HL-60 (cell line): ENCODE measurements around the gene CNDP1.

Experiments used
- GABPA ChIP-seq: IDR thresholded peaks from 2 replicates; pipeline ENCODE4 v1.6.1; 2012; ENCODE audit warnings: low read depth
- POLR2AphosphoS5 ChIP-seq: IDR thresholded peaks from 2 replicates; pipeline ENCODE4 v1.6.1; 2012; ENCODE audit warnings: low read depth
- TF ChIP-seq, protein P1 (sequence below): IDR thresholded peaks from one replicate; pipeline ENCODE4 v1.5.1; 2011; ENCODE audit warnings: low read length, control low read depth, inconsistent platforms; ENCODE audit not compliant: insufficient read depth

DNA sequence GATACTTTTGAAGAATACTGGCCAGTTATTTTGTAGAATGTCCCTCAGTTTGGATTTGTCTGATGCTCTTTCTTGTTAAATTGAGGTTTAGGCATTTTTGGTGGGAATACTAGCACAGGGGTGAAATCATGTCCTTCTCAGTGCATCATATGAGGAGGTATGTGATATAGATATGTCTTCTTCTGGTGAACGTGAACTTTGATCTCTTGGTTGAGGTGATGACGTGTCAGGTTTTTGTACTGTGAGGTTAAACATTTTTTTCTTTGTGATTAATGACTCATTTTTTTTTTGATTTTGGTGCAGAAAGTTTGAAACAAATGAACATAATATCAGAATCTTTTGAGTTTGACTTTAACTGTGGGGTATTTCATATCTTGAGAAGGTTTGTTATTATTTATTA is 74.4 kb downstream of the CNDP1 start:
- TF ChIP-seq, protein P1, sequence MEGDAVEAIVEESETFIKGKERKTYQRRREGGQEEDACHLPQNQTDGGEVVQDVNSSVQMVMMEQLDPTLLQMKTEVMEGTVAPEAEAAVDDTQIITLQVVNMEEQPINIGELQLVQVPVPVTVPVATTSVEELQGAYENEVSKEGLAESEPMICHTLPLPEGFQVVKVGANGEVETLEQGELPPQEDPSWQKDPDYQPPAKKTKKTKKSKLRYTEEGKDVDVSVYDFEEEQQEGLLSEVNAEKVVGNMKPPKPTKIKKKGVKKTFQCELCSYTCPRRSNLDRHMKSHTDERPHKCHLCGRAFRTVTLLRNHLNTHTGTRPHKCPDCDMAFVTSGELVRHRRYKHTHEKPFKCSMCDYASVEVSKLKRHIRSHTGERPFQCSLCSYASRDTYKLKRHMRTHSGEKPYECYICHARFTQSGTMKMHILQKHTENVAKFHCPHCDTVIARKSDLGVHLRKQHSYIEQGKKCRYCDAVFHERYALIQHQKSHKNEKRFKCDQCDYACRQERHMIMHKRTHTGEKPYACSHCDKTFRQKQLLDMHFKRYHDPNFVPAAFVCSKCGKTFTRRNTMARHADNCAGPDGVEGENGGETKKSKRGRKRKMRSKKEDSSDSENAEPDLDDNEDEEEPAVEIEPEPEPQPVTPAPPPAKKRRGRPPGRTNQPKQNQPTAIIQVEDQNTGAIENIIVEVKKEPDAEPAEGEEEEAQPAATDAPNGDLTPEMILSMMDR: no peak
- no peak for TF ChIP-seq POLR2AphosphoS5
- no peak for TF ChIP-seq GABPA
